Neural crest cell (in vitro differentiated cells): ENCODE data around the gene NUP98. TPM values are rescaled to one million over a fixed set of nuclear protein-coding genes. Genes with fewer than 3 reads are reported as not detected.

Experiments used
- DNase-seq: peaks from one replicate; pipeline ENCODE4 v3.0.0; 2021; ENCODE audit warnings: low read depth, mixed read lengths, low spot score
- H3K27ac Mint-ChIP-seq: one replicate; pipeline ENCODE4 v1.8.0; 2021; ENCODE audit warnings: mild to moderate bottlenecking, mixed read lengths; ENCODE audit not compliant: unreplicated experiment
- H3K27me3 Mint-ChIP-seq: 2 replicates; pipeline ENCODE4 v1.8.0; 2021; ENCODE audit warnings: low read depth, mild to moderate bottlenecking, mixed read lengths
- H3K36me3 Mint-ChIP-seq: 2 replicates; pipeline ENCODE4 v1.8.0; 2021; ENCODE audit warnings: low read depth, mild to moderate bottlenecking, mixed read lengths
- H3K4me1 Mint-ChIP-seq: 2 replicates; pipeline ENCODE4 v1.8.0; 2021; ENCODE audit warnings: mixed read lengths
- H3K4me3 Mint-ChIP-seq: one replicate; pipeline ENCODE4 v1.8.0; 2021; ENCODE audit warnings: mild to moderate bottlenecking, mixed read lengths
- H3K9me3 Mint-ChIP-seq: 2 replicates; pipeline ENCODE4 v1.8.0; 2021; ENCODE audit warnings: mixed read lengths
- total RNA-seq: library from RNA; stranded (reverse); gene quantifications from 2 replicates; pipeline ENCODE4 v1.2.1, GENCODE V29; 2021
- TF ChIP-seq, protein P1 (sequence below): fragments of 200-600 bp; sonication (generic); conservative IDR thresholded peaks from 2 replicates; pipeline ENCODE4 v1.5.0; 2021; ENCODE audit warnings: antibody characterized with exemption, mild to moderate bottlenecking

The NUP98 gene
- total RNA-seq, 1 donor from 2014 or later = 96.8 TPM

- H3K4me3 Mint-ChIP-seq = no peak overlapping the region
- no peaks in the 10 kb centered on the region for H3K9me3 Mint-ChIP-seq
- H3K27me3 Mint-ChIP-seq = no peaks in the 10 kb centered on the region
- no peaks in the 10 kb centered on the region for H3K4me1 Mint-ChIP-seq
- no peak for DNase-seq
- H3K36me3 Mint-ChIP-seq = peaks cover 24% of the 10 kb centered on the region
- no peak overlapping the region for H3K27ac Mint-ChIP-seq
- TF ChIP-seq, protein P1, sequence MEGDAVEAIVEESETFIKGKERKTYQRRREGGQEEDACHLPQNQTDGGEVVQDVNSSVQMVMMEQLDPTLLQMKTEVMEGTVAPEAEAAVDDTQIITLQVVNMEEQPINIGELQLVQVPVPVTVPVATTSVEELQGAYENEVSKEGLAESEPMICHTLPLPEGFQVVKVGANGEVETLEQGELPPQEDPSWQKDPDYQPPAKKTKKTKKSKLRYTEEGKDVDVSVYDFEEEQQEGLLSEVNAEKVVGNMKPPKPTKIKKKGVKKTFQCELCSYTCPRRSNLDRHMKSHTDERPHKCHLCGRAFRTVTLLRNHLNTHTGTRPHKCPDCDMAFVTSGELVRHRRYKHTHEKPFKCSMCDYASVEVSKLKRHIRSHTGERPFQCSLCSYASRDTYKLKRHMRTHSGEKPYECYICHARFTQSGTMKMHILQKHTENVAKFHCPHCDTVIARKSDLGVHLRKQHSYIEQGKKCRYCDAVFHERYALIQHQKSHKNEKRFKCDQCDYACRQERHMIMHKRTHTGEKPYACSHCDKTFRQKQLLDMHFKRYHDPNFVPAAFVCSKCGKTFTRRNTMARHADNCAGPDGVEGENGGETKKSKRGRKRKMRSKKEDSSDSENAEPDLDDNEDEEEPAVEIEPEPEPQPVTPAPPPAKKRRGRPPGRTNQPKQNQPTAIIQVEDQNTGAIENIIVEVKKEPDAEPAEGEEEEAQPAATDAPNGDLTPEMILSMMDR = no peak
Observed at GRCh38 chr11:3666023-3666530, 131.3 kb downstream of the NUP98 start.

DNA sequence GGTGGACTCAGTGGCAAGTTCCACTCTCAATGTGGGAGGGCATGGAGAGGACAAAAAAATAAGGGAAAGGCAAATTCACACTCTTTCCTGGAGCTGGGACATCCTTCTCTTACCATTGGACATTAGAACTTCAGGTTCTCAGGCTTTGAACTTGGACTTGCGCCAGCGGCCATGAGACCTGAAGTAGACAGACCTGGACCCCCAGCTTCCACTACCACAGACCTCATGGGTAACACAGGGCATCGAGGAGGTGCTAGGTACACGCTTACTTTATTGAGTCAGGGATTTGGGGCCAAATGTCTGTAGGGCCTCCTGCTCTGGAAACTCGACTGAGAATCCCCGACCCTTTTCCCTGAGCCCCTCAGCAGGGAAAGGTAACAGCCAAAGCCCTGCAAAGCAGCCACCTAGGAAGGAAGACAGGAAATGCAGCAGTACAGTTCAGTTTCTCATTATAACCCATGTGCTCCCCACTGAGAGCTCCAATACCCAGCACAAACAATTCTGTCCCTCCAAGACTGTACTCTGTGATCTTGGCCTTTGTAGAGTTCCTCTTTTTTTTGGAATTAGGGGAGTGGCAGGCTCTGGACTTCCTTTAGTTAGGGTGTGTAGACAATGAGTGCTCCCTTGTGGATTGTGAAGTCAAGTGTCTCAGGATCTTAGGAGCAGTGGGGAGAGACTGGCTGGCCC lies 131.9 kb downstream of the NUP98 start:
- Mint-ChIP-seq H3K4me3 (no peak overlapping the region), H3K36me3 (peaks cover 24% of the 10 kb centered on the region), H3K27me3 (no peaks in the 10 kb centered on the region), H3K4me1 (no peaks in the 10 kb centered on the region), H3K9me3 (peaks cover 3% of the 10 kb centered on the region), H3K27ac (no peak overlapping the region)
- TF ChIP-seq, protein P1 = no peak
- DNase-seq = no peak

DNA sequence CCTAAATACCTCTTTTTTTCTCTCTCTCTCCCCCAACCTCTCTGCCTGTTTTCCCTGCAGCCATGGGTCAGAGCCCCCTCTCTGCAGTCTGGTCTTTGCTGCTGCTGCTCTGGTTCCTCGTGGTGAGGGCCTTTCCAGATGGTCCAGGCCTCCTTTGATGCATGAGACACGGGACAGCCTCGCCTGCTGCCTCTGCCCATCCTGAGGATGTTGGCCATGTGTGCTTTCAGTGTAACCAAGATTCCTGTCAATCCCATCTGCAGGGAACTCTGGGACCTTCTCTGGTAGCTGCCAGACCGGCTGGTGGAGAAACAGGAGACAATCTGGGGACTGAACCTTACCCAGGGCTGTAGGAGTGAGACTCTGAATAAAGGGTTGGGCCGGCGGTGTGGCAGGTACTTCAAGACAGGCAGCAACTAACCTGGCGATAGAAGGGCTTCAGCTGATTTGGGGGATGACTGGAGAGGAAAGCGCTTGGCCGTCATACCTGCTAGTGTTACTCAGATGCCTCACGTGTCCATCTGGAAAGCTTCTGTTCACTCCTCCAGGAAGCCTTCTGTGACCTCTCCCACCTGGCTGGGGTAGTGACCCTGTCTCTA lies 133.2 kb downstream of the NUP98 start:
- Mint-ChIP-seq H3K36me3 (peaks cover 24% of the 10 kb centered on the region), H3K27me3 (no peaks in the 10 kb centered on the region), H3K4me3 (no peak overlapping the region), H3K27ac (no peak overlapping the region), H3K4me1 (no peaks in the 10 kb centered on the region), H3K9me3 (peaks cover 3% of the 10 kb centered on the region)
- DNase-seq = no peak
- TF ChIP-seq, protein P1 = no peak

DNA sequence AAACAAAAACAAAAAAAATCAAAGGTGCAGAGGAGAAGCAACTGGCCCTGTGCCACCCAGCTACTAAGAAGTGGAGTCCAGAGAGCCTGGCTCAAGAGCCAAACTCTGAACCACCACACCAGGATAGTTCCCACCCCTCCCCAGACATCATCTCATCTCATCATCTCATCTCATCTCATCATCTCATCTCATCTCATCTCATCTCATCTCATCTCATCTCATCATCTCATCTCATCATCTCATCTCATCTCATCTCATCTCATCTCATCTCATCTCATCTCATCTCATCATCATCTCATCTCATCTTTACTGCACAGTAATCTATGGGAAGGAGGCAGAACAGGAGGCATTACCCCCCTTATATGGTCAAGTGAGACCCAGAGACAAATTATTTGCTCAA lies 134.5 kb downstream of the NUP98 start:
- peaks cover 3% of the 10 kb centered on the region for H3K9me3 Mint-ChIP-seq
- TF ChIP-seq, protein P1 = no peak
- H3K27me3 Mint-ChIP-seq = peaks cover 5% of the 10 kb centered on the region

GRCh38 chr11:3660960-3661359 lies 136.4 kb downstream of the NUP98 start:
- no peak overlapping the region for H3K4me3 Mint-ChIP-seq
- TF ChIP-seq, protein P1 = no peak

More for the DNA sequence above, 134.5 kb downstream of the NUP98 start:
- DNase-seq = no peak
- Mint-ChIP-seq H3K36me3 (peaks cover 24% of the 10 kb centered on the region), H3K4me1 (no peaks in the 10 kb centered on the region), H3K4me3 (no peak overlapping the region), H3K27ac (no peak overlapping the region)

More at GRCh38 chr11:3660960-3661359, 136.4 kb downstream of the NUP98 start:
- Mint-ChIP-seq H3K27ac (no peak overlapping the region), H3K4me1 (no peaks in the 10 kb centered on the region), H3K9me3 (peaks cover 3% of the 10 kb centered on the region), H3K36me3 (peaks cover 24% of the 10 kb centered on the region), H3K27me3 (peaks cover 5% of the 10 kb centered on the region)
- no peak for DNase-seq
